Measurements from ENCODE around the gene RAD52.

Gene RAD52

GRCh38 chr12:868722-869121 lies 80.8 kb downstream of the RAD52 start:
- DNase-seq (ENCODE audit: low spot score): no peak

- no peak for DNase-seq (ENCODE audit: low spot score)
Measured at GRCh38 chr12:867905-868304, 81.6 kb downstream of the RAD52 start.

GRCh38 chr12:865614-866013 lies 83.9 kb downstream of the RAD52 start:
- no peak for DNase-seq (ENCODE audit: low spot score)

- DNase-seq (ENCODE audit: low spot score): no peak
Measured at GRCh38 chr12:863285-863684, 86.2 kb downstream of the RAD52 start.

GRCh38 chr12:862303-862911 lies 87.1 kb downstream of the RAD52 start:
- DNase-seq (ENCODE audit: low spot score): no peak
